ENCODE results near the gene FOXO1. TPM values are rescaled to one million over a fixed set of nuclear protein-coding genes. Genes with fewer than 3 reads are reported as not detected.

The FOXO1 gene
- total RNA-seq, 8 experiments from 2014 or later = 0.63 to 17.3 (median 5.5) TPM

DNA sequence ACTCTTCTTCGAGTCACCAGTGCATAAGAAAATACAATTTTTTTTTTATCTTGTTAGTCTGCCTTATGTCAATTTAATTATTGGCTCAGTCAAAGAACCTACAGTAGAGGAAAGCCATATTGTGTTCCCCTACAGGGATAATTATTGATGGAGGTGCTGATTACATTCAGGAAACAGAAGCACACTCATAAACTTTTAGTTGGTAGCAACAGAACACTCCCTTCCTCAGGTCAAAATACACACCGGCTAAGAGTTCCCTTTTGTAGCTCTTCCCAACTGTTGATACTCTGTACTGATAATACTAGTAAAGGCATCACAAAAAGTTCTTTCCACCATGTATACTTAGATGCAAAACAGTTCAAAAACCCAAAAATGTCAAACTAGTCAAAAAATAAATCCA lies 18.4 kb downstream of the FOXO1 start:
- no peak for ATAC-seq (replicated peaks in 6 of 8)
- WGBS, 10 experiments = 74 to 100% (median 84%) methylated on average over 1 to 2 of the region's 2 CpGs; no CpG with 5 or more reads in 1 of the 10 experiments
- Histone ChIP-seq H3K27ac (no peak overlapping the region), H3K4me3 (no peak overlapping the region), H3K4me1 (replicated peaks in 1 of 2) (peaks cover 6 to 29% of the 10 kb centered on the region in 2 donors)
- in situ Hi-C loops (cut with MboI; ENCODE audit: low pct_unique_long_range_greater_than_20kb in 2 of 9, low sequenced_read_pairs in 9 of 9, unreplicated experiment in 9 of 9) = no loop called here

- WGBS, 10 experiments = 29 to 100% (median 64%) methylated on average over 1 to 3 of the region's 3 CpGs
- Histone ChIP-seq H3K27ac (no peak overlapping the region), H3K4me1 (replicated peaks in 1 of 2) (peaks cover 6 to 29% of the 10 kb centered on the region in 2 donors), H3K4me3 (no peak overlapping the region)
- peak in 5 of 8 experiments; percentile 53 to 77 (median 63) for ATAC-seq (replicated peaks in 6 of 8)
- in situ Hi-C loops (cut with MboI; ENCODE audit: low pct_unique_long_range_greater_than_20kb in 2 of 9, low sequenced_read_pairs in 9 of 9, unreplicated experiment in 9 of 9) = no loop called here
Observed at GRCh38 chr13:40644838-40645604, 21.4 kb downstream of the FOXO1 start.

- Histone ChIP-seq H3K27ac (no peak overlapping the region), H3K4me1 (replicated peaks in 1 of 2) (peaks cover 6 to 17% of the 10 kb centered on the region in 2 donors), H3K4me3 (no peak overlapping the region)
- ATAC-seq (replicated peaks in 6 of 8) = peak in 1 of 8 experiments; percentile 26
- WGBS, 10 experiments = 64 to 100% (median 97%) methylated on average over 1 to 6 of the region's 11 CpGs; no CpG with 5 or more reads in 3 of the 10 experiments
- in situ Hi-C loops (cut with MboI; ENCODE audit: low pct_unique_long_range_greater_than_20kb in 2 of 9, low sequenced_read_pairs in 9 of 9, unreplicated experiment in 9 of 9) = no loop called here
Observed at GRCh38 chr13:40640845-40641458, 25.5 kb downstream of the FOXO1 start.

DNA sequence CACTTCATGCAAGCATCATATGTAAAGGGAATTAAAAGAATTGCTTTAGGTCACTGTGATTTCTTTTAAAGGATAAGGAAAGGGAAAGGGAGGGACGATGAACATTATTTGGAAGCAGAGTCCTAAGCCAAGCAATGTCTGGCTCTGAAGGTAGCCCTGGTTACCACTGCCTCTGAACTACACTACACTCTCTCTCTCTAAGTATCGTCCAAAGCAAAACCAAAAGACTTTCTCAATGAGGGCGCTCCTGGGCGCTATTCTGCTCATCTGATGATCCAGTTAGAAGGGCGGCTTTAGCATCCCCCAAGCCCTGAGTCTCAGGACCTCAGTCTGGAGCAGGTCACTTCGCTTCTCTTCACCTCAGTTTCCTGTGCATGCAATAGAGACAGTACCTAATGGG lies 26.2 kb downstream of the FOXO1 start:
- peak in 1 of 8 experiments; percentile 75 for ATAC-seq (replicated peaks in 6 of 8)
- Histone ChIP-seq H3K4me3 (no peak overlapping the region), H3K27ac (no peak overlapping the region), H3K4me1 (replicated peaks in 1 of 2) (peaks cover 6 to 16% of the 10 kb centered on the region in 2 donors)
- in situ Hi-C loops (cut with MboI; ENCODE audit: low pct_unique_long_range_greater_than_20kb in 2 of 9, low sequenced_read_pairs in 9 of 9, unreplicated experiment in 9 of 9) = no loop called here
- WGBS, 10 experiments = 0 to 100% (median 87%) methylated on average over 1 to 5 of the region's 6 CpGs; no CpG with 5 or more reads in 3 of the 10 experiments

GRCh38 chr13:40639221-40639681 lies 27.2 kb downstream of the FOXO1 start:
- ATAC-seq (replicated peaks in 6 of 8) = peak in 3 of 8 experiments; percentile 34 to 73 (median 58)
- no peak overlapping the region for H3K4me3 ChIP-seq
- in situ Hi-C loops (cut with MboI; ENCODE audit: low pct_unique_long_range_greater_than_20kb in 2 of 9, low sequenced_read_pairs in 9 of 9, unreplicated experiment in 9 of 9) = no loop called here
- WGBS, 10 experiments = 0 to 90% (median 74%) methylated on average over 1 to 4 of the region's 4 CpGs; no CpG with 5 or more reads in 2 of the 10 experiments
- H3K27ac ChIP-seq = no peak overlapping the region
- peaks cover 0 to 6% of the 10 kb centered on the region in 2 donors for H3K4me1 ChIP-seq (replicated peaks in 1 of 2)

GRCh38 chr13:40637643-40638042 lies 28.8 kb downstream of the FOXO1 start:
- H3K27ac ChIP-seq = no peak overlapping the region
- 0 to 89% (median 67%) methylated on average over 1 to 5 of the region's 5 CpGs for WGBS, 10 experiments
- peaks cover 0 to 2% of the 10 kb centered on the region in 2 donors for H3K4me1 ChIP-seq (replicated peaks in 1 of 2)
- H3K4me3 ChIP-seq = no peak overlapping the region
- in situ Hi-C loops (cut with MboI; ENCODE audit: low pct_unique_long_range_greater_than_20kb in 2 of 9, low sequenced_read_pairs in 9 of 9, unreplicated experiment in 9 of 9) = no loop called here
- ATAC-seq (replicated peaks in 6 of 8) = no peak

DNA sequence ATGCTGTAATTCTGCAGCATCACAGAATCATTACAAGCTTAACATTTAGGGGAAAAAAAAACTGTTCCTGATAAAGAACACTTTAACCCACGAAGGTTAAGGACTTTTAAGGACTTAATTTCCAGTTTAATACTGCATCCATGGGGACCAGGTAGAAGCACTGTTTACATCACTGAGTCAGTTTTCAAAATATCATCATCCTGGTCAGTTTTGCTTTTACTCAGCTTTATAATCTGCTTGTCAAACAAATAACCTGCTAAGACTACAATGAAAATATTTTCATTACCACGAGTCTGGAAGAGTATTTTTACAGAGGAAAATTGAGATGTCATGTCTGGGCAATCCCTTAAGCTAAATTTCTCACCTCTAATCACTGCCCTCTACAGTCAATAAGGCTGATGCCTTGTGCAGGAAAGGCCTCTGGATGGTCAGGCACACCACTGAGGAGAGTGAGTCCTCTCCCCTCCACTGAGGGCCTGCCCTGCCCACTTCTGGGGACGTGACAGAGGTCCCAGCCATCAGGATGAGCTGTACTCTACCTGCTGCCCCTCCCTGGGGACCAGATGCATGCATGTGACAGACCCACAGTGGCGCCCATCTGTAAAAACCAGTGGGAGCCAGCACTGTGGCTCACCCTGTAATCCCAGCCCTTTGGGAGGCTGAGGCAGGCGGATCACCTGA lies 31.0 kb downstream of the FOXO1 start:
- in situ Hi-C loops (cut with MboI; ENCODE audit: low pct_unique_long_range_greater_than_20kb in 2 of 9, low sequenced_read_pairs in 9 of 9, unreplicated experiment in 9 of 9) = no loop called here
- WGBS, 10 experiments = 0 to 100% (median 52%) methylated on average over 1 to 3 of the region's 5 CpGs
- Histone ChIP-seq H3K27ac (no peak overlapping the region), H3K4me3 (no peak overlapping the region), H3K4me1 (replicated peaks in 1 of 2) (peaks cover 0 to 2% of the 10 kb centered on the region in 2 donors)
- ATAC-seq (replicated peaks in 6 of 8) = peak in 2 of 8 experiments; percentile 19 to 21

DNA sequence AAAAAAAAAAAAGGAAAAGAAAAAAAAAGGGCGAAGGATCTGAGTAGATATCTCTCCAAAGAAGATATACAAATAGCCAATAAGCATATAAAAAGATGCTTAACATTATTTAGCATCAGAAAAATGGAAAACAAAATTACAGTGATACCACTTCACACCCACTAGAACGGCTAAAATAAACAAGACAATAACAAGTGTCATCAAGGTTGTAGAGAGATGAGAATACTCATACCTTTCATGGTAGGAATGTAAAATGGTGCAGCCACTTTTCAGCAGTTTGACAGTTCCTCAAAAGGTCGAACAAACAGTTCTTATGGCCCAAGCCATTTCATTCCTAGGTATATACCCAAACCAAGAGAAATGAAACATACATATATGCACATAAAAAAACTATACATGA lies 33.5 kb downstream of the FOXO1 start:
- no peak overlapping the region for H3K4me3 ChIP-seq
- no peak overlapping the region for H3K27ac ChIP-seq
- H3K4me1 ChIP-seq (replicated peaks in 1 of 2) = no peaks in the 10 kb centered on the region
- in situ Hi-C loops (cut with MboI; ENCODE audit: low pct_unique_long_range_greater_than_20kb in 2 of 9, low sequenced_read_pairs in 9 of 9, unreplicated experiment in 9 of 9) = no loop called here
- WGBS, 10 experiments = 38 to 100% (median 89%) methylated on average over 1 to 3 of the region's 3 CpGs
- no peak for ATAC-seq (replicated peaks in 6 of 8)

DNA sequence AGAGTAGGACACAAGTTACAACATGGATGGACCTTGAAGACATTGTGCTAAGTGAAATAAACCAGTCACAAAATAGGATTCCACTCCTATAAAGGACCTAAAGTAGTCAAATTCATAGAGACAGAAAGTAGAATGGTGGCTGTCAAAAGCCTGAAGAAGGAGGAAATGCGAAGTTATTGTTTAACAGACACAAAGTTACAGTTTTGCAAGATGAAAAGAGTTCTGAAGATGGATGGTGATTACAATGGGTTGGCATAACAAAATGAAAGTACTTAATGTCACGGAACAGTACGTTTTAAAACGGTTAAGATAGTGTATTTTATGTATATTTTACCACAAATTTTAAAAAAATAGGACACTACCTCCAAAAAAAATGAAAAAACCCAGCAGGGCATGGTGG lies 34.8 kb downstream of the FOXO1 start:
- H3K4me3 ChIP-seq = no peak overlapping the region
- 73 to 100% (median 89%) methylated on average over 1 to 4 of the region's 4 CpGs; no CpG with 5 or more reads in 1 of the 10 experiments for whole genome bisulfite sequencing, 10 experiments
- in situ Hi-C loops (cut with MboI; ENCODE audit: low pct_unique_long_range_greater_than_20kb in 2 of 9, low sequenced_read_pairs in 9 of 9, unreplicated experiment in 9 of 9) = no loop called here
- H3K27ac ChIP-seq = no peak overlapping the region
- no peak for ATAC-seq (replicated peaks in 6 of 8)
- no peaks in the 10 kb centered on the region for H3K4me1 ChIP-seq (replicated peaks in 1 of 2)

GRCh38 chr13:40629678-40630384 lies 36.6 kb downstream of the FOXO1 start:
- Histone ChIP-seq H3K4me1 (replicated peaks in 1 of 2) (no peaks in the 10 kb centered on the region), H3K4me3 (no peak overlapping the region), H3K27ac (no peak overlapping the region)
- ATAC-seq (replicated peaks in 6 of 8) = peak in 1 of 8 experiments; percentile 26
- 73 to 100% (median 94%) methylated on average over 1 to 3 of the region's 3 CpGs; no CpG with 5 or more reads in 2 of the 10 experiments for WGBS, 10 experiments
- in situ Hi-C loops (cut with MboI; ENCODE audit: low pct_unique_long_range_greater_than_20kb in 2 of 9, low sequenced_read_pairs in 9 of 9, unreplicated experiment in 9 of 9) = no loop called here

GRCh38 chr13:40626977-40627376 lies 39.5 kb downstream of the FOXO1 start:
- H3K4me1 ChIP-seq (replicated peaks in 1 of 2) = no peaks in the 10 kb centered on the region
- no peak overlapping the region for H3K27ac ChIP-seq
- in situ Hi-C loops (cut with MboI; ENCODE audit: low pct_unique_long_range_greater_than_20kb in 2 of 9, low sequenced_read_pairs in 9 of 9, unreplicated experiment in 9 of 9) = no loop called here
- 75 to 100% (median 100%) methylated on average over 1 of the region's 1 CpG; no CpG with 5 or more reads in 5 of the 10 experiments for WGBS, 10 experiments
- H3K4me3 ChIP-seq = no peak overlapping the region
- no peak for ATAC-seq (replicated peaks in 6 of 8)

GRCh38 chr13:40626561-40626960 lies 39.9 kb downstream of the FOXO1 start:
- WGBS, 10 experiments = 67 to 100% (median 90%) methylated on average over 1 to 3 of the region's 3 CpGs; no CpG with 5 or more reads in 4 of the 10 experiments
- Histone ChIP-seq H3K4me3 (no peak overlapping the region), H3K4me1 (replicated peaks in 1 of 2) (no peaks in the 10 kb centered on the region), H3K27ac (no peak overlapping the region)
- in situ Hi-C loops (cut with MboI; ENCODE audit: low pct_unique_long_range_greater_than_20kb in 2 of 9, low sequenced_read_pairs in 9 of 9, unreplicated experiment in 9 of 9) = no loop called here
- ATAC-seq (replicated peaks in 6 of 8) = no peak
